ENCODE results near the gene NAGPA.

NAGPA gene

GRCh38 chr16:5018793-5019192 lies 14.9 kb downstream of the NAGPA start:
- TF ChIP-seq EZH2 (IDR thresholded peaks at IDR 0.05; ENCODE audit: borderline replicate concordance, low read length): no peak
- TF ChIP-seq, protein P1, sequence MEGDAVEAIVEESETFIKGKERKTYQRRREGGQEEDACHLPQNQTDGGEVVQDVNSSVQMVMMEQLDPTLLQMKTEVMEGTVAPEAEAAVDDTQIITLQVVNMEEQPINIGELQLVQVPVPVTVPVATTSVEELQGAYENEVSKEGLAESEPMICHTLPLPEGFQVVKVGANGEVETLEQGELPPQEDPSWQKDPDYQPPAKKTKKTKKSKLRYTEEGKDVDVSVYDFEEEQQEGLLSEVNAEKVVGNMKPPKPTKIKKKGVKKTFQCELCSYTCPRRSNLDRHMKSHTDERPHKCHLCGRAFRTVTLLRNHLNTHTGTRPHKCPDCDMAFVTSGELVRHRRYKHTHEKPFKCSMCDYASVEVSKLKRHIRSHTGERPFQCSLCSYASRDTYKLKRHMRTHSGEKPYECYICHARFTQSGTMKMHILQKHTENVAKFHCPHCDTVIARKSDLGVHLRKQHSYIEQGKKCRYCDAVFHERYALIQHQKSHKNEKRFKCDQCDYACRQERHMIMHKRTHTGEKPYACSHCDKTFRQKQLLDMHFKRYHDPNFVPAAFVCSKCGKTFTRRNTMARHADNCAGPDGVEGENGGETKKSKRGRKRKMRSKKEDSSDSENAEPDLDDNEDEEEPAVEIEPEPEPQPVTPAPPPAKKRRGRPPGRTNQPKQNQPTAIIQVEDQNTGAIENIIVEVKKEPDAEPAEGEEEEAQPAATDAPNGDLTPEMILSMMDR (IDR thresholded peaks at IDR 0.05; ENCODE audit: low read length): no peak
- H3K9me3 ChIP-seq (ENCODE audit: low read length): no peaks in the 10 kb centered on the region

GRCh38 chr16:5017678-5017969 lies 16.1 kb downstream of the NAGPA start:
- H3F3A ChIP-seq (ENCODE audit: insufficient read depth, low read length): no peaks in the 10 kb centered on the region
- no peaks in the 10 kb centered on the region for H3K9me3 ChIP-seq (ENCODE audit: low read length)
- no peaks in the 10 kb centered on the region for H3K9me2 ChIP-seq (ENCODE audit: low read depth, low read length)
- no peak overlapping the region for H3K9ac ChIP-seq (ENCODE audit: low read length)
- H2AFZ ChIP-seq (ENCODE audit: low read length): no peak overlapping the region
- no peak for TF ChIP-seq EZH2 (IDR thresholded peaks at IDR 0.05; ENCODE audit: borderline replicate concordance, low read length)
- TF ChIP-seq, protein P1 (IDR thresholded peaks at IDR 0.05; ENCODE audit: low read length): no peak
- no peak overlapping the region for H3K4me2 ChIP-seq (ENCODE audit: low read length)
- H3K4me1 ChIP-seq (ENCODE audit: insufficient read depth, low read length, severe bottlenecking): no peaks in the 10 kb centered on the region
- H3K4me3 ChIP-seq (ENCODE audit: low read depth, low read length, poor library complexity, severe bottlenecking): no peak overlapping the region
- H3K79me2 ChIP-seq (ENCODE audit: insufficient read depth, low read length): no peaks in the 10 kb centered on the region
- H3K27me3 ChIP-seq (ENCODE audit: insufficient read depth, low read length): no peaks in the 10 kb centered on the region; the same call in 1 of the 2 replicates
- no peak overlapping the region for H3K27ac ChIP-seq (ENCODE audit: low read depth, low read length, poor library complexity, severe bottlenecking)
- no peaks in the 10 kb centered on the region for H3K36me3 ChIP-seq (ENCODE audit: insufficient read depth, low read length)
- H4K20me1 ChIP-seq (ENCODE audit: insufficient read depth, low read length): no peaks in the 10 kb centered on the region

More at GRCh38 chr16:5018793-5019192, 14.9 kb downstream of the NAGPA start:
- Histone ChIP-seq H4K20me1 (ENCODE audit: insufficient read depth, low read length) (no peaks in the 10 kb centered on the region), H3K9ac (ENCODE audit: low read length) (no peak overlapping the region), H3F3A (ENCODE audit: insufficient read depth, low read length) (no peaks in the 10 kb centered on the region), H3K4me3 (ENCODE audit: low read depth, low read length, poor library complexity, severe bottlenecking) (no peak overlapping the region), H3K36me3 (ENCODE audit: insufficient read depth, low read length) (no peaks in the 10 kb centered on the region), H3K4me1 (ENCODE audit: insufficient read depth, low read length, severe bottlenecking) (no peaks in the 10 kb centered on the region), H2AFZ (ENCODE audit: low read length) (no peak overlapping the region), H3K27me3 (ENCODE audit: insufficient read depth, low read length) (no peaks in the 10 kb centered on the region; the same call in 1 of the 2 replicates), H3K4me2 (ENCODE audit: low read length) (no peak overlapping the region), H3K27ac (ENCODE audit: low read depth, low read length, poor library complexity, severe bottlenecking) (no peak overlapping the region), H3K79me2 (ENCODE audit: insufficient read depth, low read length) (no peaks in the 10 kb centered on the region), H3K9me2 (ENCODE audit: low read depth, low read length) (no peaks in the 10 kb centered on the region)

- Histone ChIP-seq H3K36me3 (ENCODE audit: insufficient read depth, low read length) (no peaks in the 10 kb centered on the region), H3F3A (ENCODE audit: insufficient read depth, low read length) (no peaks in the 10 kb centered on the region), H2AFZ (ENCODE audit: low read length) (no peak overlapping the region), H3K9ac (ENCODE audit: low read length) (no peak overlapping the region), H3K9me3 (ENCODE audit: low read length) (no peaks in the 10 kb centered on the region), H3K27ac (ENCODE audit: low read depth, low read length, poor library complexity, severe bottlenecking) (no peak overlapping the region), H3K79me2 (ENCODE audit: insufficient read depth, low read length) (no peaks in the 10 kb centered on the region), H3K4me1 (ENCODE audit: insufficient read depth, low read length, severe bottlenecking) (no peaks in the 10 kb centered on the region), H3K4me2 (ENCODE audit: low read length) (no peak overlapping the region), H4K20me1 (ENCODE audit: insufficient read depth, low read length) (no peaks in the 10 kb centered on the region), H3K9me2 (ENCODE audit: low read depth, low read length) (no peaks in the 10 kb centered on the region), H3K27me3 (ENCODE audit: insufficient read depth, low read length) (no peaks in the 10 kb centered on the region; the same call in 1 of the 2 replicates), H3K4me3 (ENCODE audit: low read depth, low read length, poor library complexity, severe bottlenecking) (no peak overlapping the region)
- TF ChIP-seq, protein P1 (IDR thresholded peaks at IDR 0.05; ENCODE audit: low read length): no peak
- no peak for TF ChIP-seq EZH2 (IDR thresholded peaks at IDR 0.05; ENCODE audit: borderline replicate concordance, low read length)
Observed at GRCh38 chr16:5016967-5017677, 16.6 kb downstream of the NAGPA start.

Measured in OCI-LY1 (cell line).